ENCODE results near the gene CD38.

CD38 gene

DNA sequence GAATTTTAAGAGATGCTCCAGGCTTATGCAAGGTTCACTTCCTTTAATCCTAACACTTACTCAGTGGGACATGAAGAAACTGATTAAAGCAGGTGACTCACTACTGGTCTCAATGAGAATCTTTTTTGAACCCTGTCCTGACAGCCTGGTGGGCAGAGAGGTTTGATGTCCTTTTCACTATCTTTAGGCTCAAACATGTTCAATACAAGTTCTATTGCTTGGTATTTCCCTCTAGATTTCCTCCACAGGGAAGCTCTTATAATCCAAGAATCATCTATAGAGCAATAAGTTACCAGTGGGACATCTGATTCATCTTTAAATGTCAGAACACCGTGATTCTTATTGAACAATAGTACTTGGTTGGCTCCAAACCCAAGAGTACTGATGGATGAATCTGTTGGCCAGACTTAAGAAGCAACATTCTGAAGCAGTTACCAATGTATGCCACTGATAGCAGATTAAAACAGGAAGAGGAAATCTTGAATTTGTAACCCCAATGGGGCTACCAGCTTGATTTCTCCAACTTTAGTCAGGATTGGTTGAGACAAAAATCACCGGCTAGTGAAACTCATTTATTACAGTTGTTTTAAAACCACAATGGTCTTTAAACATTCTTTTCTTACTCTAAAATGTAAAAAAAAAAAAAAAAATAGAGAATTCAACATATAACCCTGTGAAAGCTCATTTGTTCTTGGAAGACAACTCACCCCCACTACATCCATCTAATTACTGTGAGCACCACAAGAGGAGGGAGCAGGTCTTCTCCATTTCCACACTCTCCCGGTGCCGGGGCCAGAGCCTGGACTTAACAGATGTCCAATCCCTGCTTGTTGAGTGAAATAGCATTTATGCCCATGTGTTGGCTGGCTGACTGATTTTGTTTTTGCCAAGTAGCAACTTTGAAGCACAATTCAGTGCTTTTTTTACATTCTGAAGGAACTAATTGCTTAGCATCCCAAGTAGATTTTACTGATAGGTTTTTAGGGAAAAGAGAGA is 117.1 kb downstream of the CD38 start:
- in situ Hi-C loops (cut with MboI; ENCODE audit: low sequenced_read_pairs), result no loop called here

DNA sequence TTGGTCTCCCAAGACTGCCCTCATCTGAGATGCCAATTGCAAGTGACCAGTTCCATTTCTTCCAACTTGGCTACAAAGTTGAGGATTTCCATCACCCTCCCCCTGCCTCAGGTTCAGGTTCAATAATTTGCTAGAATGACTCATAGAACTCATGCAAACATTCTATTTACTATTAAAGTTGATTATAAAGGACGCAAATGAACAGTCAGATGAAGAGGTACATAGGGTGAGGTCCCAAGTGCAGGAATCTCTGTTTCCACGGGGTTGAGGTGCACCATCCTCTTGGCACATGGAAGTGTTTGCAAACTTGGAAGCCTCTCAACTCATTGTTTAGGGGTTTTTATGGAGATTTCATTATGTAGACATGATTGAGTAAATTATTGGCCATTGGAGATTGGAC is 119.4 kb downstream of the CD38 start:
- in situ Hi-C loops (cut with MboI; ENCODE audit: low sequenced_read_pairs), result no loop called here

DNA sequence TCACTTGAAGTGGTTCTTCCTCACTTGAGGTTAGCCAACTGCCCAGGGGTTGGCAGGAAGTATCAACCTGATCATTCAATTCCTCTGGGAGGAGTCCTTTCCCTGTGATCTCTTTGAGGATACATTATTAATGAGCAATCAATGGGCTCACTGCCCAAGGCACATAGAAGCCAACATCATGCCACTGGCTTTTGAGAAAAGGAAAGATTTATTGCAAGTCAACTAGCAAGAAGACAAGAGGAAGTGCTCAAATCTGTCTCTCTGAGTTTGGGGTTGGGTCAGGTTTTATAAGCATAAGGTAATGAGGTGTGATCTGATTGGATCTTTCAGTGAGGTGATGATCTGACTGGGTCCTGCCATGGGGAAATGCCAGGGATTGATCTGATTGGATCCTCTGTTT is 120.8 kb downstream of the CD38 start:
- in situ Hi-C loops (cut with MboI; ENCODE audit: low sequenced_read_pairs), result no loop called here

DNA sequence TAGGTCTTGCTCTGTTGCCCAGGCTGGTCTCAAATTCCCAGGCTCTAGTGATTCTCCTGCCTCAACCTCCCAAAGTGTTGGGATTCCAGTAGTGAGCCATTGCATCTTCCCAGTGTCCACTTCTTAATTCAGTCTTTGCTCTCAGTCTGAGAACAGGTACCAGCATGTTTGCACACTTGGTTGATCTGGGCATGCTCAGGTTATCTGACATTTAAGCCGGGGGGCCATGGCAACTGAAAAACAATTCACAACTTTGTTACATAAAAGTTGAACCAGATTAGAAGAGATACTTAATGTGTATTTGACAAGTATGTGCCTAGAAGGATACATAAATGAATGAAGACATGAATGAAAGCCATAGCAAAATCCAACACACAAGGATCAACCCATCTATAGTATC is 121.4 kb downstream of the CD38 start:
- in situ Hi-C loops (cut with MboI; ENCODE audit: low sequenced_read_pairs), result no loop called here

DNA sequence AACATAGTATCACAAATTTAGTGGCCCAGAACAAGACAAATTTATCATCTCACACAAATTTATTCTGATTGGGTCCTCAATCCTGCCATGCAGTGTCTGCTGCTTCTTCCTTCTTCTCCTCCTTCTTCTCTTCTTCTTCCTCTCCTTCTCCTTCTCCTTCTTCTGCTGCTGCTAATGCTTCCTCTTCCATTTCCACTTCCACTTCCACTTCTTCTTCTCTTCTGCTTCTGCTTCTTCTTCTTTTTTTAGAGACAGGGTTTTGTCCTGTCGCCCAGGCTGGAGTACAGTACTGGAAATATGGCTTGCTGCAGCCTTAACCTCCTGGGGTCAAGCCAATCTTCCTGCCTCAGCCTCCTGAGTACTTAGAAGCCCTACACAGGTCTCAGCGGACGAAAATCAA is 122.9 kb downstream of the CD38 start:
- in situ Hi-C loops (cut with MboI; ENCODE audit: low sequenced_read_pairs), result no loop called here

DNA sequence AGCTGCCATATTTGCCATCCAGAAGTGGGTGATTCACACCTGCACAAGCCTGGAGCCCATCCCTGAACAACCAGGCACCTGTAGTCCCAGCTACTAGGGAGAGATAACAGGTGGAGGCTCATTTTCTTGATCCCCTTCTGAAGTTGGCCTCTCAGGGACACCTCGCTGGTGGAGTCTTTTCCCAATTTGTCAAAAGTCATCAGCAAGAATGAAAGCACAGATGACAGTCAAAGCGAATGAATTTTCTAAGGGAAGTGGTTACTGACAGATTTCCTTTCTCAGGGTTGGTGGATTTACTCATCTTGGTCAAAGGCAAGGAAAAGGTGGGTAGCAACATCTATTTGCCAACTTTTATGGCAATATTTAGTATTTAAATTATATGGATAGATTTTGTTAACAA is 123.9 kb downstream of the CD38 start:
- in situ Hi-C loops (cut with MboI; ENCODE audit: low sequenced_read_pairs), result no loop called here

DNA sequence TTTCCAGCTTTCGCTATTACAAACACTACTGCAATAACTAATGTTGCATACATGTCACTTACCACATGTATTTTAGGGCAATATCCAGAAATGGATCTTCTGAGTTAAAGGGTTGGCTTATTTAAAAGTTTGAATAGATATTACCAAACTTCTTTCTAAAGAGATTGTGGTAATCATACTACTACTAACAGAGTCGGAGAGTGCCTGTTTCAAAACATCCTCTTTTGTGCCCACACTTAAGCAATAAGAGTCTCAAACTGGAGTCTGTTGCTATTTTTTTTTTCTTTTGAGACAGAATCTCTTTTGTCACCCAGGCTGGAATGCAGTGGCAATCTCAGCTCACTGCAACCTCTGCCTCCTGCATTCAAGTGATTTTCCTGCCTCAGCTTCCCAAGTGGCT is 124.6 kb downstream of the CD38 start:
- in situ Hi-C loops (cut with MboI; ENCODE audit: low sequenced_read_pairs), result no loop called here

All from HL-60/S4 (cell line).